GM12892 (cell line): ENCODE measurements around the gene CLMN.

ENCODE experiments used
- POLR2AphosphoS5 ChIP-seq: IDR thresholded peaks from 2 replicates; pipeline ENCODE4 v1.6.1; 2011; ENCODE audit warnings: low read depth, low read length, control low read depth
- TAF1 ChIP-seq: IDR thresholded peaks from 2 replicates; pipeline ENCODE4 v1.6.1; 2011; ENCODE audit warnings: low read depth, mild to moderate bottlenecking, control low read depth, low read length, borderline replicate concordance

GRCh38 chr14:95233702-95234241 lies 85.9 kb downstream of the CLMN start:
- TF ChIP-seq TAF1 (no peak), POLR2AphosphoS5 (no peak)
